K562 (cell line): ENCODE results near the gene NEDD4L. TPM values are rescaled to one million over a fixed set of nuclear protein-coding genes. Genes with fewer than 3 reads are reported as not detected.

Experiments used
- ATAC-seq: fragments of 200-7000 bp; cut with Tn5 transposase; 3 replicates; pipeline ENCODE4 v1.9.1; 2020; ENCODE audit warnings: moderate library complexity
- BruUV-seq: library from RNA; stranded (reverse); fragments of 400-500 nt; replicated peaks from 2 replicates; lab custom pipeline; 2021; lab: Mats Ljungman, UMichigan
- CTCF ChIA-PET: fragments of 300-600 bp; formaldehyde crosslinking; extraction: SDS; loops from one replicate; lab custom pipeline; 2021; ENCODE audit warnings: low intra/inter-chr PET ratio; lab: Yijun Ruan, JAX
- POLR2A ChIA-PET: fragments of 300-600, 350-650 bp; sonication (Branson Sonifier 250); formaldehyde crosslinking; extraction: SDS; loops from one replicate; lab custom pipeline; 2021; ENCODE audit warnings: antibody characterized with exemption, inconsistent platforms; lab: Yijun Ruan, JAX
- DNase-seq, 4 experiments: peaks; one replicate each; pipeline versions ENCODE4 v3.0.0 to v3.0.0-alpha.2; 2011 to 2018; ENCODE audit warnings: low spot score in 3 of 4, mixed read lengths in 3 of 4; ENCODE audit errors: extremely low read depth in 1 of 4
- FAIRE-seq: peaks from 2 replicates; lab custom pipeline; 2011; peaks lifted over from hg19 to GRCh38; lab: Jason Lieb, UNC
- H2AFZ ChIP-seq: 2 replicates; pipeline ENCODE4 v1.6.0; 2011; ENCODE audit warnings: low read depth, low read length, control low read depth, inconsistent platforms
- H3K27ac ChIP-seq: fragments of 200-600 bp; 3 replicates; pipeline ENCODE4 v1.8.0; 2011; ENCODE audit warnings: low read depth, mild to moderate bottlenecking, control low read depth, inconsistent platforms, low read length, moderate library complexity, mixed read lengths; ENCODE audit errors: extremely low read depth
- H3K27me3 ChIP-seq, 2 experiments: fragments of 300-600 bp in 1 of 2; 2 replicates in 1 of 2; 3 replicates in 1 of 2; pipeline versions ENCODE4 v1.6.0 to v1.8.0; 2011; ENCODE audit warnings: inconsistent platforms in 2 of 2, low read length in 2 of 2, mild to moderate bottlenecking in 1 of 2, mixed read lengths in 1 of 2, moderate library complexity in 1 of 2; ENCODE audit not compliant: control insufficient read depth in 2 of 2, insufficient read depth in 2 of 2
- H3K36me3 ChIP-seq: fragments of 300-600 bp; 3 replicates; pipeline ENCODE4 v1.8.0; 2011; ENCODE audit warnings: mild to moderate bottlenecking, low read length, inconsistent platforms; ENCODE audit not compliant: control insufficient read depth, insufficient read depth
- H3K4me1 ChIP-seq, 2 experiments: fragments of 200-600 bp in 1 of 2; replicated peaks in 1 of 2; 2 replicates in 1 of 2; 3 replicates in 1 of 2; pipeline versions ENCODE4 v1.5.1 to v1.8.0; 2011; ENCODE audit warnings: inconsistent platforms in 2 of 2, low read length in 2 of 2, mild to moderate bottlenecking in 1 of 2, mixed read lengths in 1 of 2, moderate library complexity in 1 of 2; ENCODE audit not compliant: control insufficient read depth in 2 of 2, insufficient read depth in 2 of 2
- H3K4me2 ChIP-seq: 2 replicates; pipeline ENCODE4 v1.6.1; 2011; ENCODE audit warnings: low read length, control low read depth, inconsistent platforms, mixed read lengths; ENCODE audit not compliant: insufficient read depth
- H3K4me3 ChIP-seq: fragments of 200-600 bp; sonication (generic), shearing (Covaris generic); 2 replicates; pipeline ENCODE4 v1.5.1; 2016; ENCODE audit warnings: control low read depth, inconsistent platforms
- H3K79me2 ChIP-seq: fragments of 200-600 bp; 3 replicates; pipeline ENCODE4 v1.8.0; 2011; ENCODE audit warnings: low read length, inconsistent platforms; ENCODE audit not compliant: control insufficient read depth, insufficient read depth
- H3K9ac ChIP-seq, 2 experiments: 2 replicates each; pipeline versions ENCODE4 v1.6.0 to v1.6.1; 2011; ENCODE audit warnings: low read depth in 2 of 2, low read length in 2 of 2, control low read depth in 1 of 2, inconsistent platforms in 1 of 2, mild to moderate bottlenecking in 1 of 2, mixed read lengths in 1 of 2; ENCODE audit not compliant: insufficient read depth in 1 of 2
- H3K9me1 ChIP-seq: one replicate; pipeline ENCODE4 v1.6.0; 2011; ENCODE audit warnings: inconsistent platforms, mild to moderate bottlenecking, low read length, moderate library complexity; ENCODE audit not compliant: control insufficient read depth, insufficient read depth
- H3K9me3 ChIP-seq: replicated peaks from 2 replicates; pipeline ENCODE4 v1.5.1; 2011; ENCODE audit warnings: low read depth, low read length, inconsistent platforms; ENCODE audit not compliant: control insufficient read depth, insufficient read depth
- H4K20me1 ChIP-seq: replicated peaks from 2 replicates; pipeline ENCODE4 v1.6.1; 2011; ENCODE audit warnings: low read length, inconsistent platforms, mixed read lengths; ENCODE audit not compliant: control insufficient read depth, insufficient read depth
- DEAF1 ChIP-seq: fragments of 450-650 bp; formaldehyde crosslinking; IDR thresholded peaks from 2 replicates; pipeline ENCODE4 v1.4.0; 2020; ENCODE audit warnings: mild to moderate bottlenecking, moderate library complexity
- ETV5 ChIP-seq: sonication (generic); formaldehyde crosslinking; IDR thresholded peaks from 2 replicates; pipeline ENCODE4 v1.4.0; 2020; ENCODE audit warnings: low read depth, mild to moderate bottlenecking, missing genetic modification reagents
- HNRNPL ChIP-seq: fragments of 200-400 bp; formaldehyde crosslinking; IDR thresholded peaks from 2 replicates; pipeline ENCODE4 v1.6.1; 2017; ENCODE audit warnings: low read depth, mild to moderate bottlenecking, low read length
- MEF2D ChIP-seq: conservative IDR thresholded peaks from 2 replicates; pipeline ENCODE4 v1.6.1; 2016; ENCODE audit warnings: low read depth, missing genetic modification characterization, missing compliant biosample characterization
- POLR2AphosphoS5 ChIP-seq: IDR thresholded peaks from 2 replicates; pipeline ENCODE4 v1.6.1; 2011; ENCODE audit warnings: mild to moderate bottlenecking, low read depth, low read length, moderate library complexity; ENCODE audit not compliant: control insufficient read depth, insufficient read depth
- SMC3 ChIP-seq: conservative IDR thresholded peaks from 2 replicates; pipeline ENCODE4 v1.6.1; 2011; ENCODE audit warnings: low read depth, low read length, improper control_type of control experiment; ENCODE audit not compliant: insufficient read depth
- WGBS: fragments of 100-300 bp; shearing (Covaris generic); methylation state at CpG from one replicate; pipeline ENCODE4 v1.1.6; 2016; ENCODE audit warnings: low coverage, mixed read lengths; ENCODE audit not compliant: insufficient coverage; ENCODE audit errors: missing lambda C conversion rate; 5-methylcytosine and 5-hydroxymethylcytosine counted together
- in situ Hi-C: fragments of 300-500 bp; cut with MboI; formaldehyde crosslinking; loops from 4 replicates; pipeline ENCODE4 v1.15.0; 2018; ENCODE audit warnings: inconsistent platforms, mixed read lengths
- intact Hi-C: fragments of 100-400 bp; cut with micrococcal nuclease; formaldehyde crosslinking; loops from 2 replicates; pipeline ENCODE4 v1.14.2; 2022
- polyA plus RNA-seq, 8 experiments: library from polyadenylated mRNA; depleted of rRNA in 4 of 8; stranded (reverse) in 5 of 8; unstranded in 3 of 8; fragments of >200 nt; fragmentation: Nextera tagmentation in 2 of 8; fragmentation: Illumina TruSeq in 1 of 8; extraction: Ambion mirVana in 2 of 8; extraction: Trizol in 1 of 8; gene quantifications; 2 replicates each; pipeline versions ENCODE4 v1.2.1 to v1.2.3, GENCODE V29; 2011 to 2014; ENCODE audit warnings: inconsistent platforms in 1 of 8, missing spikeins in 1 of 8
- total RNA-seq, 7 experiments: library from RNA; depleted of rRNA in 6 of 7; stranded (reverse); fragments of >200 nt in 6 of 7; fragmentation: Illumina TruSeq in 2 of 7; extraction: Trizol in 2 of 7; gene quantifications; 2 replicates each; pipeline versions ENCODE4 v1.2.1 to v1.2.3, GENCODE V29; 2011 to 2021; ENCODE audit warnings: low replicate concordance in 1 of 7

Gene NEDD4L
- total and polyA plus RNA-seq, 9 of the 15 experiments (the other 6 are each of a cell fraction or from before 2014, with no cell fraction given), result 8.1 to 33.4 (median 19.9) TPM

GRCh38 chr18:58194028-58194427 lies 150.0 kb downstream of the NEDD4L start (continued):
- TF ChIP-seq DEAF1 (CRISPR knock-in tag), result peak; percentile 23; the same call in 1 of the 2 replicates
- 0 out of 2 replicates have a peak, but pooled peaks have one; percentile 29 for TF ChIP-seq SMC3
- TF ChIP-seq ETV5 (CRISPR knock-in tag), result no peak

GRCh38 chr18:58195278-58195765 lies 151.3 kb downstream of the NEDD4L start:
- no peaks in the 10 kb centered on the region for H3K27me3 ChIP-seq
- no peaks in the 10 kb centered on the region for H3K79me2 ChIP-seq
- TF ChIP-seq HNRNPL (no peak), MEF2D (tag) (no peak), POLR2AphosphoS5 (no peak)
- TF ChIP-seq, all 486 proteins: peak for 0
- in situ Hi-C loops, result loop anchor here (10.0 to 25.0 kb wide), 2 partner anchors 129 to 292 kb away; no protein-coding TSS in a partner anchor
- DNase-seq, result no peak
- Histone ChIP-seq H2AFZ (no peak overlapping the region), H3K4me2 (no peak overlapping the region), H3K9me3 (no peaks in the 10 kb centered on the region; the same call in 1 of the 2 replicates), H3K27ac (no peak overlapping the region), H3K9me1 (no peaks in the 10 kb centered on the region), H3K4me3 (no peak overlapping the region), H3K36me3 (no peaks in the 10 kb centered on the region), H3K4me1 (peaks cover 5% of the 10 kb centered on the region in 2 experiments; a peak in 4 of 5 replicates), H3K9ac (no peak overlapping the region; a peak in 1 of 4 replicates), H4K20me1 (peaks cover 4% of the 10 kb centered on the region; the same call in 1 of the 2 replicates)
- WGBS, result 84% methylated on average over 20 of the region's 25 CpGs
- no TSS peak for BruUV-seq
- POLR2A ChIA-PET, result no interaction called here
- intact Hi-C loops, result loop anchor here (2.0 kb wide), 1 partner anchor 37 kb away; no protein-coding TSS in a partner anchor
- CTCF ChIA-PET, result interaction anchor here (1.8 kb wide), 1 partner anchor 126 kb away, joined by 10 read pairs; no protein-coding TSS in a partner anchor
- ATAC-seq, result no peak
- FAIRE-seq, result no peak
